A673 (cell line): ENCODE measurements around the gene ZNF385B. TPM values are rescaled to one million over a fixed set of nuclear protein-coding genes. Genes with fewer than 3 reads are reported as not detected.

ENCODE experiments used
- BruUV-seq: library from RNA; stranded (reverse); fragments of 400-500 nt; replicated peaks from 2 replicates; lab custom pipeline; 2021; lab: Mats Ljungman, UMichigan
- CTCF ChIA-PET: fragments of 300-600 bp; sonication (Branson Sonifier 250); formaldehyde crosslinking; loops from one replicate; lab custom pipeline; 2022; ENCODE audit warnings: antibody characterized with exemption; lab: Charles Lee
- POLR2A ChIA-PET: fragments of 300-600 bp; sonication (Branson Sonifier 250); formaldehyde crosslinking; loops from one replicate; lab custom pipeline; 2022; ENCODE audit warnings: antibody characterized with exemption; ENCODE audit not compliant: low non-redundant PET; lab: Charles Lee
- DNase-seq: peaks from one replicate; pipeline ENCODE4 v3.0.0-alpha.2; 2015; ENCODE audit warnings: low spot score
- H3K27ac ChIP-seq: fragments of 200-600 bp; sonication (generic); 2 replicates; pipeline ENCODE4 v1.5.1; 2016; ENCODE audit warnings: mixed run types, low read depth, mild to moderate bottlenecking, mixed read lengths, antibody characterized with exemption, low read length; ENCODE audit not compliant: poor library complexity, severe bottlenecking
- H3K27me3 ChIP-seq: fragments of 200-600 bp; sonication (generic); replicated peaks from 2 replicates; pipeline ENCODE4 v1.6.1; 2017; ENCODE audit warnings: mixed run types, low read depth, mild to moderate bottlenecking, mixed read lengths, antibody characterized with exemption, low read length; ENCODE audit not compliant: insufficient read depth, poor library complexity
- H3K36me3 ChIP-seq: fragments of 200-600 bp; sonication (generic); 2 replicates; pipeline ENCODE4 v1.6.1; 2016; ENCODE audit warnings: mixed run types, mild to moderate bottlenecking, mixed read lengths, antibody characterized with exemption, low read length; ENCODE audit not compliant: insufficient read depth, poor library complexity, severe bottlenecking
- H3K4me1 ChIP-seq: fragments of 200-600 bp; sonication (generic); 2 replicates; pipeline ENCODE4 v1.6.1; 2017; ENCODE audit warnings: mixed run types, mild to moderate bottlenecking, mixed read lengths, antibody characterized with exemption, low read length; ENCODE audit not compliant: insufficient read depth, poor library complexity, severe bottlenecking
- H3K4me3 ChIP-seq: fragments of 200-600 bp; sonication (generic); 2 replicates; pipeline ENCODE4 v1.5.1; 2016; ENCODE audit warnings: low read depth, mixed run types, mild to moderate bottlenecking, mixed read lengths, low read length; ENCODE audit not compliant: poor library complexity, severe bottlenecking
- H3K9me3 ChIP-seq: fragments of 200-600 bp; sonication (generic); 2 replicates; pipeline ENCODE4 v1.6.1; 2016; ENCODE audit warnings: mixed run types, low read depth, mild to moderate bottlenecking, mixed read lengths, antibody characterized with exemption, low read length; ENCODE audit not compliant: poor library complexity, severe bottlenecking
- EZH2 ChIP-seq: fragments of 200-600 bp; sonication (generic); IDR thresholded peaks from 2 replicates; pipeline ENCODE4 v1.6.1; 2017; ENCODE audit warnings: borderline replicate concordance, low read depth, mild to moderate bottlenecking, mixed read lengths, antibody characterized with exemption, low read length; ENCODE audit not compliant: poor library complexity, severe bottlenecking
- intact Hi-C: fragments of 100-400 bp; cut with micrococcal nuclease; formaldehyde crosslinking; loops from one replicate; pipeline ENCODE4 v1.10.0; 2022; ENCODE audit not compliant: unreplicated experiment
- total RNA-seq: library from RNA; stranded (reverse); gene quantifications from 2 replicates; pipeline ENCODE4 v1.2.3, GENCODE V29; 2021
- TF ChIP-seq, protein P1 (sequence below): fragments of 300-800, 200-600 bp; sonication (generic); conservative IDR thresholded peaks from 2 replicates; pipeline ENCODE4 v1.5.1; 2017; ENCODE audit warnings: low read depth, mild to moderate bottlenecking, antibody characterized with exemption, low read length, moderate library complexity, mixed read lengths

Gene ZNF385B
- total RNA-seq, 1 experiment from 2014 or later = not detected

DNA sequence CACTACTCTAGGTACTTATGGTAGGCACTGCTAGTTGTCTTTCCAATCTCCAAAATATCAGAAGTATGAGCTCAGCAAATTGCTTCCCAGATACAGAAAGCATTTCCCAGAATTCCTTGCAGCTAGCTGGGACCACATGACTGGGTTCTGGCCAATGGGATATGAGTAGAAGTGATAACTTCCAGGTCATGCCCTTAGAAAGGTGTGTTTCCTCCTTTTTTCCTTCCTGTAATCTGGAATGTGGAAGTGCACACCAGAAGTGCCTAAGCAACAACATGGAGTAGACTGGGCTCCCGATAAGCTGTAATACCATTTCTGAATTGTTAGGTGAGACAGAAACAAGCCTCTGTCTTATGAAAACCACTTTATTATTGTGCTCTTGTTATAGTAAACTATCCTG, 279.8 kb downstream of the ZNF385B start:
- no peak overlapping the region for H3K4me3 ChIP-seq
- CTCF ChIA-PET = no interaction called here
- intact Hi-C loops = no loop called here

DNA sequence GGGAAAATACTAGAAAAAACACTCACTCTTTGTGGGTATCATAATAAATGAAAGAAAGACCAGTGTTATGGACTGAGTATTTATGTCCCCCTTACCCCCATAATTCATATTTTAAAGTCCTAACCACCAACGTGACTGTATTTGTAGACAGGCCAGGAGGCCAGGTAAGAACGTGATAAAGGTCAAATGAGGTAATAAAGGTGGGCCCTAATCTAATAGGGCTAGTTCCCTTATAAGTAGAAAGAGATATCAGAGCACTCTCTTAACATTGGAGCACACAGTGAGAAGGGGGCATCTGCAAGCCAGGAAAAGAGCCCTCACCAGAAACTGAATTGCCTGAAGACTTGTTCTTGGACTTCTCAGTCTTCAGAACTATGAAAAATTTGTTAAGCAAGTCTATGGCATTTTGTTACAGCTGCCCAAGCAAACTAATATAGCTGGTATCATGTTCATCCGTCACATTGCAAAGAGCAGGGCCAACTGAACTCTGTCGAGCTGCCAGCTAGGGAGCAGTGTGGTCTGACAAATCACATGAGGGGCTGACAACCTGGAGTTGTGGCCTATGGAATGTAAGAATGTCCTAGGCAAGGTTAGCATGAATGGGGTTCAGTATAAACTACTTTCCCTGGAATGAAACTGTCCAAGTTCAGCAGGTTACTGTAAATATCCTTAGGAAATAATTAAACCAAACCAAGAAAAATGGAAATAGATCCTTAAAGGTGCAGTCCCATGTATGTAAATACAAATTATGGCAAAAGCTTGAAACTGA, 280.9 kb downstream of the ZNF385B start:
- Histone ChIP-seq H3K9me3 (no peaks in the 10 kb centered on the region), H3K4me3 (no peak overlapping the region), H3K36me3 (no peaks in the 10 kb centered on the region), H3K4me1 (no peaks in the 10 kb centered on the region), H3K27me3 (no peaks in the 10 kb centered on the region), H3K27ac (no peak overlapping the region)
- intact Hi-C loops = no loop called here
- CTCF ChIA-PET = no interaction called here
- no peak for TF ChIP-seq EZH2
- TF ChIP-seq, protein P1, sequence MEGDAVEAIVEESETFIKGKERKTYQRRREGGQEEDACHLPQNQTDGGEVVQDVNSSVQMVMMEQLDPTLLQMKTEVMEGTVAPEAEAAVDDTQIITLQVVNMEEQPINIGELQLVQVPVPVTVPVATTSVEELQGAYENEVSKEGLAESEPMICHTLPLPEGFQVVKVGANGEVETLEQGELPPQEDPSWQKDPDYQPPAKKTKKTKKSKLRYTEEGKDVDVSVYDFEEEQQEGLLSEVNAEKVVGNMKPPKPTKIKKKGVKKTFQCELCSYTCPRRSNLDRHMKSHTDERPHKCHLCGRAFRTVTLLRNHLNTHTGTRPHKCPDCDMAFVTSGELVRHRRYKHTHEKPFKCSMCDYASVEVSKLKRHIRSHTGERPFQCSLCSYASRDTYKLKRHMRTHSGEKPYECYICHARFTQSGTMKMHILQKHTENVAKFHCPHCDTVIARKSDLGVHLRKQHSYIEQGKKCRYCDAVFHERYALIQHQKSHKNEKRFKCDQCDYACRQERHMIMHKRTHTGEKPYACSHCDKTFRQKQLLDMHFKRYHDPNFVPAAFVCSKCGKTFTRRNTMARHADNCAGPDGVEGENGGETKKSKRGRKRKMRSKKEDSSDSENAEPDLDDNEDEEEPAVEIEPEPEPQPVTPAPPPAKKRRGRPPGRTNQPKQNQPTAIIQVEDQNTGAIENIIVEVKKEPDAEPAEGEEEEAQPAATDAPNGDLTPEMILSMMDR = no peak
- POLR2A ChIA-PET = no interaction called here
- DNase-seq = no peak
- BruUV-seq = no TSS peak

More for the DNA sequence above, 279.8 kb downstream of the ZNF385B start:
- Histone ChIP-seq H3K9me3 (no peaks in the 10 kb centered on the region), H3K27me3 (no peaks in the 10 kb centered on the region), H3K36me3 (no peaks in the 10 kb centered on the region), H3K27ac (no peak overlapping the region), H3K4me1 (no peaks in the 10 kb centered on the region)
- BruUV-seq = no TSS peak
- TF ChIP-seq EZH2 = no peak
- TF ChIP-seq, protein P1 = no peak
- POLR2A ChIA-PET = no interaction called here
- DNase-seq = no peak

DNA sequence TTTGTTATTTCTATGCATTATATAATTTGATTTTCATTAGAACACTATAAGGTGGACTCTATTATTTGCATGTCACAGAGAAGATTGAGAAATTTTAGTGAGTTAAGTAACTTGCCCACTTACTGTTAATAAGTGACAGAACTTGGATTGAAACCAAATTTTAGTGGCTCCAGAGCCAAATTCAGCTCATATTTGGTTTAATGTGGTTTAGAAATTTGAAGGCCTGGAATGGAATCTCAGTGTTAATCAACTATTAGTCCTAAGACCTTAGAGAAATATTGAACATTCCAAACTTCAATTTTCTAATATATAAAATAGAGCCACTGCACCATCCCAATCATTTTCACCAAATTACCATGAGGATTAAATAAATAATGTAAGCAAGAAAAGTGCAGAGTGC, 281.6 kb downstream of the ZNF385B start:
- intact Hi-C loops = no loop called here
- no TSS peak for BruUV-seq
- no peak for DNase-seq
- no peak for TF ChIP-seq EZH2
- TF ChIP-seq, protein P1 = no peak
- Histone ChIP-seq H3K36me3 (no peaks in the 10 kb centered on the region), H3K4me1 (no peaks in the 10 kb centered on the region), H3K27me3 (no peaks in the 10 kb centered on the region), H3K4me3 (no peak overlapping the region), H3K9me3 (no peaks in the 10 kb centered on the region), H3K27ac (no peak overlapping the region)
- CTCF ChIA-PET = no interaction called here
- POLR2A ChIA-PET = no interaction called here
